ENCODE results near the gene EEF1G.
"Not testable (repeated sequence)": the region's sequence is repeated elsewhere in the genome, so short reads cannot be mapped to it uniquely, and the experiment has no call there.

Gene EEF1G

GRCh38 chr11:62555464-62556107 is 18.1 kb downstream of the EEF1G start:
- DNase-seq (ENCODE audit: low read depth in 2 of 2), result no peak

DNA sequence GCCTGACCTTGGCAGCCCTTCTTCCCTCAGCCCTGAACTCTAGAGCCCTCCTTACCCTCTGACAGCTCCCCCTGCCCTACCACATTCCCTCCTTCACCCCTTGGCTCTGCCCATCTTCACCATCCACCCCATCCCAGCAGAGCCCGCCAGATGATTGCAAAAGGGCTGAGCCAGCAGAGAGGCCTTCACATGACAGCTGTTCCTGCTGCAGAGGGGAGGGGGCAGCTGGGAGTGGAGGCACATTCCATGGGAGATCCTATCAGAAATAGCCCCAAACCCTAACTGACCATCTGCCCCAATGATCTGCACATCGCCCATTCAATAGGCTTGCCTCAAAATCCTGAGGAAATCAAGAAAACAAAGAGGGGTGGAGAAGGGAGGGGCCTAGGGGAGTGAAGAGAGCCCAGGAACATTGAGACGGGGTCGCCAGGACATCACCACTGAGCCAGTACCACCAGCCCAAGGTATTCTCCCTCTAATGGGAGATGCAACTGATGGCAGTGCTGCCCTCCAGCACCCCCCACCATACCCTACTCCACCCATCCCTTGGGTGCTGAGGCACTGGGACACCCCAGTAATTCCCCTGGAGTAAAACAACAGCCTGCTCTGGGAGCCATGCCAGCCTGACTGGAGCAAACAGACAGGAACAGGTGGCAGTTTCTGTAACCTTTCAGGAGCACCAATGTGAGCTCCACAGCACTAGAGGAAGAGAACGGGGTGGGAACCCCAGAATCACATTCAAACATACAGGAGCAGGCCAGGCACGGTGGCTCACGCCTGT is 19.1 kb downstream of the EEF1G start:
- DNase-seq (ENCODE audit: low read depth in 2 of 2), result no peak

- DNase-seq (ENCODE audit: low read depth in 2 of 2), result no peak
These were observed 19.8 kb downstream of the EEF1G start for GRCh38 chr11:62553839-62554361.

- DNase-seq (ENCODE audit: low read depth in 2 of 2), result no peak
These were observed 20.4 kb downstream of the EEF1G start for GRCh38 chr11:62553080-62553838.

- DNase-seq (ENCODE audit: low read depth in 2 of 2), result no peak
These were observed 21.1 kb downstream of the EEF1G start for GRCh38 chr11:62552485-62553079.

GRCh38 chr11:62550478-62550877 is 23.2 kb downstream of the EEF1G start:
- DNase-seq (ENCODE audit: low read depth in 2 of 2), result not testable (repeated sequence)

DNA sequence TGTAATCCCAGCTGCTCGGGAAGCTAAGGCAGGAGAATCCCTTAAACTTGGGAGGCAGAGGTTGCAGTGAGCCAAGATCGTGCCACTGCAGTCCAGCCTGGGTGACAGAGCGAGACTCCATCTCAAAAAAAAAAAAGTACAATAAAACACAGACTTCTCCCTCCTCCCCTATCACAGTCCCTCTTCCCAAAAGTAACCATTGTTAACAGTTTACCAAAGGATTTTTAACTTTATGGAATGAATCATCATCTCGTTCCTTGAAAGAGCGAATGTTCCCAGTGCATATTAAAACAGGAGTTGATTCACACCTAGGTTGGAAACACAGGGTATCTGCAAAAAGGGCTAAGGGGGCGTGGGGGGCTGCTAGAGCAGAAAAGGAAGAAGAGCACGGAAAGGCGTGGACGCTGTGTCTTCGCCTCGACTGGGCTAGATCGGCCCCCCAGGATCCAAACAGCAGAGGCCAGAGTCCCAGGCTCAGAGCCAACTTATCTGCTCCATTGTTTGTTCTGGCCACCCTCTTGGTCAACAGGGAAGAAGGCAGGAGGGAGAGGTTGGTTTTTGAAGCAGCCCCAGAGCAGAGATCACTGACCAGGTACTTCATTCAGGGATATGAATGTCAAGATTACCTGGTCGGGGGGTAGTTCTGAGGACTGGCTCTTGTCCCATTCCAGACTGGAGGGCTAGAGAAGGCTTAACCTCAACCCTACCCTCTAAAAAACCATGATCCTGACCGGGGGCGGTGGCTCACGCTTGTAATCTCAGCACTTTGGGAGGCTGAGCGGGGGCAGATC is 25.0 kb downstream of the EEF1G start:
- no peak for DNase-seq (ENCODE audit: low read depth in 2 of 2)

DNA sequence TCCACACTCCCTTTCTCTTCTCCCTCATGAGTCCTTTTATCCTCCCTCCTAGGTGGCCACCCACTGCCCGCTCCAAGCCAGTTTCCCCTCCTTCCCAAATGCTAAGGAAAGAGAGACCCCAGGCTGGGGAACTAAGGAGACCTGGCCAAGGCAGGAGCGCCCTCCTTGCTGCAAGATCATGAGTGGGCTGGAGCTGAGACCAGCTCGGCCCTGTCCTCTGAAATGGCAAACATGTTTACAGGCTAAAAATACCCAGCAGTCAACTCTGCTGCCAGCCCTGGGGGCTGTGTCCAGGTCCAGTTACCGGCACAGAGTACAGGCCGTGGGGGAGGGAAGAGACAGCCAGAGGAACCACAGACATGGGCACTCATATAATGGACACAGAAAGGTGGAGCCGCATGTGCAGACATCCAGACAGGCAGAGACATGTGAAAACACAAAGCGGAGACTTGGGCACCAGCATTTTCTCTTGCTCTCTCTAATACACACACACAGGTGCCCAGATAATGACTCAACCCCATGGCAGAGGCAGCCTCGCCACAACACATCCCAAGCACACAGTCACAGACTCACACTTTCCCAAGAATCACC is 25.9 kb downstream of the EEF1G start:
- no peak for DNase-seq (ENCODE audit: low read depth in 2 of 2)

DNA sequence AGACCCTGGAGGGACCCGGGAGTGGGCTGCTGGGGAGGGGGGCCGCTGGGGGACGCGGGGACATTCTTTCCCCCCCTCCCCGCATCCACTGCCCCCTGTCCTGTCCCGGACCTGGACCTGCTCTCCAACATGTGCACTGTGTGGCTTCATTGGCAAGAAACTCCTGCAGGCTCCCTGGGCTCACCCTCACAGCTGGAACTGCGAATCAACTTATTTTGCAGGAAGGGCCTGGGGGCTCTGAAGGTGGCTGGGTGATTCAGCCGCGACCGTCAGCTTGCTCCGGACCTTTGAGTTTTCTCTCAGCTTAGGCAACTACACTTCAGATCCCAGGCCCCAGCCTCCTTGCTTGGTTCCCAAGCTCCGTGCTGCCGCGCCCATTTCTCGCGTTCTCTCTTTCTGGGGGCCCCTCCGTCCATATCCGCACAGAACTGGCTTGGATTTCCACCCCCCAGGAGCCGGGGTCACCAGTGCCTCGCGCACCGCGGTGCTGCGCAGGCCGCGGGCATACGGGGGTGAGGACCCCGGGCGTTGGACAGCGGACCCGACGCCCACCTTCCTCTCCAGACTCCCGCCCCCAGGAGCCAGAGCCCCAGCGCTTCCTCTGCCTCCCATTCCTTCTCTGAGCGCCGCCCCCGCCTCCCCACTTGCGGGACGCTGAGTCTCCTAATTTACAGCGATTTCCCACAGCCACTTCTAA is 26.6 kb downstream of the EEF1G start:
- no peak for DNase-seq (ENCODE audit: low read depth in 2 of 2)

- DNase-seq (ENCODE audit: low read depth in 2 of 2), result peak in 1 of 2 donors; percentile 64
These were observed 27.3 kb downstream of the EEF1G start, which contains the start of gene AHNAK for GRCh38 chr11:62546244-62546928. AHNAK (minus strand) TSS chr11:62546806; CDS start chr11:62536098, 10,708 bp downstream.

GRCh38 chr11:62545437-62546243 is 28.1 kb downstream of the EEF1G start:
- DNase-seq (ENCODE audit: low read depth in 2 of 2), result peak in 1 of 2 donors; percentile 63

DNA sequence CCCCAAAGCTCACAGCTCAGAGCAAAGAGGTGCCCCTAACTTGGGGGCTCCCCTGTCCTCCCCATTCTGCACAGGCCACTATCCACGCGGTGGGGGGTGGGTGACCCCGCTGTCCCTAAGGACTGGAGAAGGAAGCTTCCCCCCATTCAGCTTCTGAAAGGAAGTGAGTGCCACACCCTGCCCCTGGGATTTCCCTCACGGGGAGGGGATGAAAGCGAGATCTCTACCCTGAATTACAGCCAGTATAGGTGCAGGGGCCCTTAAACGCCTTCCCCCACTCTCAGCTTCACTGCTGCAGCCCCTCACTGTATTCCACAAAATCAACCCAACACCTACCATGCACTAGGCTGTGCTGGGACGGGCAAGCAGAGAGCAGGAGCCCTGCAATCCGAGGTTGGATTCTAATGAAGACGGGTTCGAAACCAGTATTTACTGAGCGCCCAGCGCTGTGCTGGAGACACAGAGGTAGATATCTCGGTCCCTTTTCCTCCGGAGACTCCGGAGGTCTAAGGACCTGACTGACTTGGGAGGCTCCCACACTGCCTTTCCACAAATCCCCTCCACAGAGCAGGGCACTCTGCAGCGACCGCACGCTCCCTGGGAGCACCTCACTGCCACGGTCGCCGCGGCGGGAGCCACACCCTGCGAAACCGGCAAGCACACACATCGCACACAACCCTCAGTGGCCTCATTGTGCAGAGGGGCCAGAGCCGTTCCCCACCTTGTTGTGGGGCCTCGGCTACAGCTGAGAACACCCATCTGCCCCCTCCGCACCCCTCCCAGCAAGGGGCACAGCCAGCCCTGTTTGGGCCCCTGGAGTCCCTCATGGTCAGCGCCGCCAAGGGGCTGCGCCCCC is 28.9 kb downstream of the EEF1G start:
- no peak for DNase-seq (ENCODE audit: low read depth in 2 of 2)

GRCh38 chr11:62543680-62544444 is 29.8 kb downstream of the EEF1G start:
- no peak for DNase-seq (ENCODE audit: low read depth in 2 of 2)

DNA sequence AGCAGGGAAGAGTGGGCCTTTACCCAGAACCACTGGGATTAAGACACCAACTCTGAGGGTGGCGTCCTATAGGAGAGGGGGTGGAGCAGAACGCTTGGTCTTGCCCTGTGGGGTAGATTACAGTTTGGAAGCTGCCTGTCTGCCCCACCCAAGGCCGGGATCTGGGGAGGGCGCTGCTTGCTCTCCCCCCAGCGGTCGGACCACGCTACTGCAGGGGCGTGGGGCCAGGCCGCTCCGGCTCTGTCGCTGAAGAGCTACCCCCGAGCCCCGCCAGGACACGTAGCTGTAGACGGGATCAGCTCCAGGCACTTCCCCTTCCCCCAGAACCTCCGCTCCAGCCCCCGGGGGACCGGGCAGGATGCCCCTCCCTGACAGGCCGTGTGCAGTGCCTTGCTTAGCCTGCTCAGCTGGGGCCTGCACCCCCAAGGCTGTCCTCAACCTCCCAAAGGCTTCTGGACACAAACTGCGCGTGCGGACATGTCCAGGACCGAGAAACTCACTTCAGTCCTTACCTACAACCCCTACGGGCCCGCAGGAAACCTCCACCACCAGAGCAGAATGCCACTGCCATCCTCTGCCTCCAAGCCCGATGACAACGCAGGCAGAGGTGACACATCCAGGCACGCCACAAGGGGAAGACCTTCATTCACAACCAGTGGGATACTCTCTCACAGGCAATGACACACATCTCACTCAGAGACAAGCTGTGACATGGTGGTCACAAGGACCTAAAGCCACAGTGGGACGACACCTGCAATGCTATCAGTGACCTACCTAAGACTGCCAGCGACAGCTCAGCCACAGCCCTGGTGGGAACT is 30.7 kb downstream of the EEF1G start:
- DNase-seq (ENCODE audit: low read depth in 2 of 2), result peak in 1 of 2 donors; percentile 57

DNA sequence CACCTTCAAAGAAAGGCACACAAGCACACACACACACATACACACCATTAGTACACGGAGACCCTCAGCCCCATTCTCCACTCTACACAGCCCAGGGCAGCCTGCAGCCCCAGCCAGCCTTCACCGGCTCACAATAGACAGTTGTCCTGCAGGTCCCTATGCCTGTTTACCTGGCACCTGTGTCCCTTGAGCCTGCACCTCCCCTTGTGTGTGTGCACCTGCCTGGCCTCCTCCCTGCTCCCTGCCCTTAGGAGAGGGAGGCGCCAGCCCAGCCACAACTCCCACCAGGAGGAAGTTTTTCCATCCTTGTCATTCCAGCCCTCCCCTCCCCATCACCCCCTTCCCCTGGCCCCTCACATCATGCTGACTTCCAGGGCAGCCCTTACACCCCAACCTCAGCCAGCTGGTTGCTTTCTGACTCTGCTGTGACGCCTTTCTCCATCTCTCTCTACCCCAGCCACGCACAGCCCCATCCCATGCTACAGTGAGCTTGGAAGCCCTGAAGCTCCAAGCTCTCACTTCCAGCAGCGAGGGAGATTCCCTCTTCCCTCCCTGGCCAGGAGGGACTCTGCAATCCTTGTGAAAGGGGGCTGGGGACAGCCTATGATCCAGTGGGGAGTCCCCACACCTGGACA is 31.5 kb downstream of the EEF1G start:
- no peak for DNase-seq (ENCODE audit: low read depth in 2 of 2)
